Measurements from ENCODE around the gene NTN3.

DNA sequence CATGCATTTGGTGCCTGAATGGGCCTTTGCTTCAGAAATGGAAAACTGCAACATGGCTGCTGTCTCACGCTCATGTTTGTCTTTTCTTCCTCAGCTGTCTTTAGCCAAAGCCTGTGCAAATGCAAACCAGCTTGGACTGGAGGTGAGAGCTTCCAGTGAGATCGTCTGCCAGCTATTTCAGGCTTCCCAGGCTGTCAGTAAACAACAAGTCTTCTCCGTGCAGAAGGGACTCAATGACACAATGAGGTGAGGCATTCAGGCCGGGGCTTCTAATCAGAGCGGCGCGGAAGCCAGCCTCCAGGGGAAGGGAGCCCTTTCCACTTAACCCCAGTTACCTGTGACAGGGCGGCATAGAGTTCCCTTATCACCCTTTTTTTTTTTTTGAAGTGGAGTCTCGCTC lies 27.5 kb upstream of the NTN3 start:
- TF ChIP-seq, protein P1, sequence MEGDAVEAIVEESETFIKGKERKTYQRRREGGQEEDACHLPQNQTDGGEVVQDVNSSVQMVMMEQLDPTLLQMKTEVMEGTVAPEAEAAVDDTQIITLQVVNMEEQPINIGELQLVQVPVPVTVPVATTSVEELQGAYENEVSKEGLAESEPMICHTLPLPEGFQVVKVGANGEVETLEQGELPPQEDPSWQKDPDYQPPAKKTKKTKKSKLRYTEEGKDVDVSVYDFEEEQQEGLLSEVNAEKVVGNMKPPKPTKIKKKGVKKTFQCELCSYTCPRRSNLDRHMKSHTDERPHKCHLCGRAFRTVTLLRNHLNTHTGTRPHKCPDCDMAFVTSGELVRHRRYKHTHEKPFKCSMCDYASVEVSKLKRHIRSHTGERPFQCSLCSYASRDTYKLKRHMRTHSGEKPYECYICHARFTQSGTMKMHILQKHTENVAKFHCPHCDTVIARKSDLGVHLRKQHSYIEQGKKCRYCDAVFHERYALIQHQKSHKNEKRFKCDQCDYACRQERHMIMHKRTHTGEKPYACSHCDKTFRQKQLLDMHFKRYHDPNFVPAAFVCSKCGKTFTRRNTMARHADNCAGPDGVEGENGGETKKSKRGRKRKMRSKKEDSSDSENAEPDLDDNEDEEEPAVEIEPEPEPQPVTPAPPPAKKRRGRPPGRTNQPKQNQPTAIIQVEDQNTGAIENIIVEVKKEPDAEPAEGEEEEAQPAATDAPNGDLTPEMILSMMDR (IDR thresholded peaks at IDR 0.05) = no peak
- TF ChIP-seq POLR2A (IDR thresholded peaks at IDR 0.05) = no peak
